A673 (cell line): ENCODE measurements around the gene GAS6. TPM values are rescaled to one million over a fixed set of nuclear protein-coding genes. Genes with fewer than 3 reads are reported as not detected.

Experiments
- BruUV-seq: library from RNA; stranded (reverse); fragments of 400-500 nt; replicated peaks from 2 replicates; lab custom pipeline; 2021; lab: Mats Ljungman, UMichigan
- CTCF ChIA-PET: fragments of 300-600 bp; sonication (Branson Sonifier 250); formaldehyde crosslinking; loops from one replicate; lab custom pipeline; 2022; ENCODE audit warnings: antibody characterized with exemption; lab: Charles Lee
- POLR2A ChIA-PET: fragments of 300-600 bp; sonication (Branson Sonifier 250); formaldehyde crosslinking; loops from one replicate; lab custom pipeline; 2022; ENCODE audit warnings: antibody characterized with exemption; ENCODE audit not compliant: low non-redundant PET; lab: Charles Lee
- DNase-seq: peaks from one replicate; pipeline ENCODE4 v3.0.0-alpha.2; 2015; ENCODE audit warnings: low spot score
- H3K27ac ChIP-seq: fragments of 200-600 bp; sonication (generic); 2 replicates; pipeline ENCODE4 v1.5.1; 2016; ENCODE audit warnings: mixed run types, low read depth, mild to moderate bottlenecking, mixed read lengths, antibody characterized with exemption, low read length; ENCODE audit not compliant: poor library complexity, severe bottlenecking
- H3K27me3 ChIP-seq: fragments of 200-600 bp; sonication (generic); replicated peaks from 2 replicates; pipeline ENCODE4 v1.6.1; 2017; ENCODE audit warnings: mixed run types, low read depth, mild to moderate bottlenecking, mixed read lengths, antibody characterized with exemption, low read length; ENCODE audit not compliant: insufficient read depth, poor library complexity
- H3K36me3 ChIP-seq: fragments of 200-600 bp; sonication (generic); 2 replicates; pipeline ENCODE4 v1.6.1; 2016; ENCODE audit warnings: mixed run types, mild to moderate bottlenecking, mixed read lengths, antibody characterized with exemption, low read length; ENCODE audit not compliant: insufficient read depth, poor library complexity, severe bottlenecking
- H3K4me1 ChIP-seq: fragments of 200-600 bp; sonication (generic); 2 replicates; pipeline ENCODE4 v1.6.1; 2017; ENCODE audit warnings: mixed run types, mild to moderate bottlenecking, mixed read lengths, antibody characterized with exemption, low read length; ENCODE audit not compliant: insufficient read depth, poor library complexity, severe bottlenecking
- H3K4me3 ChIP-seq: fragments of 200-600 bp; sonication (generic); 2 replicates; pipeline ENCODE4 v1.5.1; 2016; ENCODE audit warnings: low read depth, mixed run types, mild to moderate bottlenecking, mixed read lengths, low read length; ENCODE audit not compliant: poor library complexity, severe bottlenecking
- H3K9me3 ChIP-seq: fragments of 200-600 bp; sonication (generic); 2 replicates; pipeline ENCODE4 v1.6.1; 2016; ENCODE audit warnings: mixed run types, low read depth, mild to moderate bottlenecking, mixed read lengths, antibody characterized with exemption, low read length; ENCODE audit not compliant: poor library complexity, severe bottlenecking
- EZH2 ChIP-seq: fragments of 200-600 bp; sonication (generic); IDR thresholded peaks from 2 replicates; pipeline ENCODE4 v1.6.1; 2017; ENCODE audit warnings: borderline replicate concordance, low read depth, mild to moderate bottlenecking, mixed read lengths, antibody characterized with exemption, low read length; ENCODE audit not compliant: poor library complexity, severe bottlenecking
- intact Hi-C: fragments of 100-400 bp; cut with micrococcal nuclease; formaldehyde crosslinking; loops from one replicate; pipeline ENCODE4 v1.10.0; 2022; ENCODE audit not compliant: unreplicated experiment
- total RNA-seq: library from RNA; stranded (reverse); gene quantifications from 2 replicates; pipeline ENCODE4 v1.2.3, GENCODE V29; 2021
- TF ChIP-seq, protein P1 (sequence below): fragments of 300-800, 200-600 bp; sonication (generic); conservative IDR thresholded peaks from 2 replicates; pipeline ENCODE4 v1.5.1; 2017; ENCODE audit warnings: low read depth, mild to moderate bottlenecking, antibody characterized with exemption, low read length, moderate library complexity, mixed read lengths

Gene GAS6
- total RNA-seq, 1 experiment from 2014 or later = 0.67 TPM

DNA sequence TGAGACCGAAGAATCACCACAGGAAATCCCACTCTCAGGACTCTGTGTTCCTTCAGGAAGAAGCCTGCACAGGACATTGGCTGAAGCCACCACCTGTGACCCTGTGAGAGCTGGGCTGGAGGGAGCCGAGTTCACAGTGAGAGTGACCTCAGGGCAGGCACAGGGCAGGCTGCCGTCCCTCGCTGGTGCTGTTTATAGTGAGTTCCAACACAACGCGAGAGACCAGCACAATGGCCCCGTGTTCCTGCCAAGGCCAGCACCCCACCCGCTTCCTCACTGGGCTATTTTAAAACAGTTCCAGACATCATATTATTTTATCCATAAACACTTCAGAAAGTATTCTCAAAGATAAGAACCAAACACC, 18.4 kb upstream of the GAS6 start:
- Histone ChIP-seq H3K9me3 (no peaks in the 10 kb centered on the region), H3K4me1 (peaks cover 6% of the 10 kb centered on the region), H3K27ac (no peak overlapping the region), H3K4me3 (no peak overlapping the region), H3K27me3 (peaks cover 18% of the 10 kb centered on the region), H3K36me3 (no peaks in the 10 kb centered on the region)
- ChIA-PET CTCF (no interaction called here), POLR2A (no interaction called here)
- no peak for TF ChIP-seq EZH2
- TF ChIP-seq, protein P1, sequence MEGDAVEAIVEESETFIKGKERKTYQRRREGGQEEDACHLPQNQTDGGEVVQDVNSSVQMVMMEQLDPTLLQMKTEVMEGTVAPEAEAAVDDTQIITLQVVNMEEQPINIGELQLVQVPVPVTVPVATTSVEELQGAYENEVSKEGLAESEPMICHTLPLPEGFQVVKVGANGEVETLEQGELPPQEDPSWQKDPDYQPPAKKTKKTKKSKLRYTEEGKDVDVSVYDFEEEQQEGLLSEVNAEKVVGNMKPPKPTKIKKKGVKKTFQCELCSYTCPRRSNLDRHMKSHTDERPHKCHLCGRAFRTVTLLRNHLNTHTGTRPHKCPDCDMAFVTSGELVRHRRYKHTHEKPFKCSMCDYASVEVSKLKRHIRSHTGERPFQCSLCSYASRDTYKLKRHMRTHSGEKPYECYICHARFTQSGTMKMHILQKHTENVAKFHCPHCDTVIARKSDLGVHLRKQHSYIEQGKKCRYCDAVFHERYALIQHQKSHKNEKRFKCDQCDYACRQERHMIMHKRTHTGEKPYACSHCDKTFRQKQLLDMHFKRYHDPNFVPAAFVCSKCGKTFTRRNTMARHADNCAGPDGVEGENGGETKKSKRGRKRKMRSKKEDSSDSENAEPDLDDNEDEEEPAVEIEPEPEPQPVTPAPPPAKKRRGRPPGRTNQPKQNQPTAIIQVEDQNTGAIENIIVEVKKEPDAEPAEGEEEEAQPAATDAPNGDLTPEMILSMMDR = no peak
- no TSS peak for BruUV-seq
- intact Hi-C loops = no loop called here
- no peak for DNase-seq

- no peaks in the 10 kb centered on the region for H3K9me3 ChIP-seq
- intact Hi-C loops = no loop called here
- no peak overlapping the region for H3K27ac ChIP-seq
- no peak for DNase-seq
- peaks cover 6% of the 10 kb centered on the region for H3K4me1 ChIP-seq
- BruUV-seq = no TSS peak
- H3K27me3 ChIP-seq = peaks cover 16% of the 10 kb centered on the region
- ChIA-PET CTCF (no interaction called here), POLR2A (no interaction called here)
- TF ChIP-seq EZH2 = no peak
- TF ChIP-seq, protein P1 = no peak
- no peak overlapping the region for H3K4me3 ChIP-seq
- no peaks in the 10 kb centered on the region for H3K36me3 ChIP-seq
Observed at GRCh38 chr13:113881614-113882266, 17.9 kb upstream of the GAS6 start.

GRCh38 chr13:113880651-113881611, 17.1 kb upstream of the GAS6 start:
- intact Hi-C loops = no loop called here
- H3K4me1 ChIP-seq = peaks cover 6% of the 10 kb centered on the region
- no peak for DNase-seq
- peaks cover 8% of the 10 kb centered on the region for H3K27me3 ChIP-seq
- H3K4me3 ChIP-seq = no peak overlapping the region
- ChIA-PET POLR2A (no interaction called here), CTCF (no interaction called here)
- no TSS peak for BruUV-seq
- TF ChIP-seq EZH2 = no peak
- TF ChIP-seq, protein P1 = no peak
- H3K36me3 ChIP-seq = no peaks in the 10 kb centered on the region
- H3K9me3 ChIP-seq = no peaks in the 10 kb centered on the region
- no peak overlapping the region for H3K27ac ChIP-seq
